Activated B cell treated with CpG ODN at 0.5 μM for 24 hours (primary cell): ENCODE results near the gene REG4. TPM values are rescaled to one million over a fixed set of nuclear protein-coding genes. Genes with fewer than 3 reads are reported as not detected.

Source experiments
- ATAC-seq: fragments of 200-7000 bp; cut with Tn5 transposase; one replicate; pipeline ENCODE4 v1.10.0; 2021; ENCODE audit warnings: low read depth, mild to moderate bottlenecking, moderate library complexity
- CTCF ChIA-PET: fragments of 350-600 bp; sonication (Branson Sonifier 250); formaldehyde crosslinking; loops from one replicate; lab custom pipeline; 2021; ENCODE audit warnings: antibody characterized with exemption; lab: Charles Lee
- POLR2A ChIA-PET: fragments of 350-600 bp; sonication (Branson Sonifier 250); formaldehyde crosslinking; loops from one replicate; lab custom pipeline; 2021; ENCODE audit warnings: antibody characterized with exemption; lab: Charles Lee
- DNase-seq: peaks from one replicate; pipeline ENCODE4 v3.0.0; 2022
- H3K27ac Mint-ChIP-seq: one replicate; pipeline ENCODE4 v1.8.0; 2020; ENCODE audit warnings: mixed read lengths
- H3K27me3 Mint-ChIP-seq: one replicate; pipeline ENCODE4 v1.8.0; 2021; ENCODE audit warnings: mixed read lengths
- H3K36me3 Mint-ChIP-seq: one replicate; pipeline ENCODE4 v1.8.0; 2021; ENCODE audit warnings: low read depth, mixed read lengths
- H3K4me1 Mint-ChIP-seq: one replicate; pipeline ENCODE4 v1.8.0; 2021; ENCODE audit warnings: mixed read lengths
- H3K4me3 Mint-ChIP-seq: one replicate; pipeline ENCODE4 v1.8.0; 2020; ENCODE audit warnings: mild to moderate bottlenecking, mixed read lengths
- H3K9me3 Mint-ChIP-seq: one replicate; pipeline ENCODE4 v1.8.0; 2020; ENCODE audit warnings: mixed read lengths
- intact Hi-C: fragments of 100-400 bp; cut with micrococcal nuclease; formaldehyde crosslinking; loops from one replicate; pipeline ENCODE4 v1.15.1; 2024
- total RNA-seq: library from RNA; stranded (reverse); gene quantifications from 2 replicates; pipeline ENCODE4 v1.2.3, GENCODE V29; 2022
- TF ChIP-seq, protein P1 (sequence below): fragments of 200-600 bp; IDR thresholded peaks from one replicate; pipeline ENCODE4 v1.8.0; 2022; ENCODE audit warnings: antibody characterized with exemption, mild to moderate bottlenecking

REG4 gene
- total RNA-seq, 1 donor from 2014 or later = not detected

DNA sequence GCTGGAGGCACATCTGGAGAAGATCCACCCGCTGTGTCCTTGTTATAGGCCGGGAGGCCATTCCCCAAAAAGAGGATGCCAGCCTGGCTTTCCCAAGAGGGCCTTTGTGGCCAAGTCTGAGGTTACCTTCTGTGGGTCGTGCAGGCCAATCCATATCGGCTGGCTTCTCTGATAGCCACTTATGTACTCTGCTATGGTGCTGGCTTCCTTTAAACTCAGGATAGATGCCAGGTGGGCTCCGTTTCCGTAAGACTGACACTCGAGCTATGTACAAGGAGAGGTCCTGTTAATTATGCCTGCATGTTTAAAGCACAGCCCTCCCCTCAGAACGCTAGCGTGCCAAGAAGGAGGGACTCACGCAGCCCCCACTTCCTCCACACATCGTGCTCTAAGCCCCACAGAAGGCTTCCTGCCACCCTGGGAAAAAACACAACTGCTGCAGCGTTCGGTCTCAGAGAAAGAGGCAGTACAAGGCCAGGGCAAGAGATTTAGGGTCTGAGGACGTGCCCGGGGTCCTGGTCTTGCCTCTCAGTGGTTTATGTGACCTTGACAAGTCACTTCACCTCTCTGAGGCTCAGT lies 11.6 kb downstream of the REG4 start:
- Mint-ChIP-seq H3K4me3 (no peak overlapping the region), H3K9me3 (no peaks in the 10 kb centered on the region), H3K4me1 (no peaks in the 10 kb centered on the region), H3K27ac (no peak overlapping the region), H3K27me3 (peaks cover 3% of the 10 kb centered on the region), H3K36me3 (no peaks in the 10 kb centered on the region)
- TF ChIP-seq, protein P1, sequence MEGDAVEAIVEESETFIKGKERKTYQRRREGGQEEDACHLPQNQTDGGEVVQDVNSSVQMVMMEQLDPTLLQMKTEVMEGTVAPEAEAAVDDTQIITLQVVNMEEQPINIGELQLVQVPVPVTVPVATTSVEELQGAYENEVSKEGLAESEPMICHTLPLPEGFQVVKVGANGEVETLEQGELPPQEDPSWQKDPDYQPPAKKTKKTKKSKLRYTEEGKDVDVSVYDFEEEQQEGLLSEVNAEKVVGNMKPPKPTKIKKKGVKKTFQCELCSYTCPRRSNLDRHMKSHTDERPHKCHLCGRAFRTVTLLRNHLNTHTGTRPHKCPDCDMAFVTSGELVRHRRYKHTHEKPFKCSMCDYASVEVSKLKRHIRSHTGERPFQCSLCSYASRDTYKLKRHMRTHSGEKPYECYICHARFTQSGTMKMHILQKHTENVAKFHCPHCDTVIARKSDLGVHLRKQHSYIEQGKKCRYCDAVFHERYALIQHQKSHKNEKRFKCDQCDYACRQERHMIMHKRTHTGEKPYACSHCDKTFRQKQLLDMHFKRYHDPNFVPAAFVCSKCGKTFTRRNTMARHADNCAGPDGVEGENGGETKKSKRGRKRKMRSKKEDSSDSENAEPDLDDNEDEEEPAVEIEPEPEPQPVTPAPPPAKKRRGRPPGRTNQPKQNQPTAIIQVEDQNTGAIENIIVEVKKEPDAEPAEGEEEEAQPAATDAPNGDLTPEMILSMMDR = no peak
- ChIA-PET POLR2A (no interaction called here), CTCF (no interaction called here)
- DNase-seq (no peak), ATAC-seq (no peak)
- intact Hi-C loops = no loop called here

DNA sequence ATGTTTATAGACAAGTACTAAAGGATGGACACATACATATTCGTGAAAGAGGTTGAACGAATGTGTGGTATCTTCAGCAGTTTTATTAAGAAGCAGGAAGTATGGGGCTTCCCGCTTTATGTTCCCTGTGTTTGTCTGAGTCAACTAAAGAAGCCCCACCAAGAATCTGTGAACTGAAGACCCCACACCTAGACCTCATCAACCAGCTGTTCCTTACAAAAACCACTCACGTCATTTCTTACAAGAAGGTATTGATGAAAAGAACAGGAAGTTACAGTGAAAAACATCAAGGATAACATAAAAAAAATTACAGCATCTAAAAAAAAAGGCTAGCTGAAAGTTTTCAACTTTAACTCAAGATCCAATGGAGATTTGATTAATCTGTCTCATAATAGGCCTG lies 12.3 kb downstream of the REG4 start:
- ATAC-seq (no peak), DNase-seq (no peak)
- intact Hi-C loops = no loop called here
- Mint-ChIP-seq H3K36me3 (no peaks in the 10 kb centered on the region), H3K4me3 (no peak overlapping the region), H3K27ac (no peak overlapping the region), H3K9me3 (no peaks in the 10 kb centered on the region), H3K27me3 (peaks cover 2% of the 10 kb centered on the region), H3K4me1 (no peaks in the 10 kb centered on the region)
- ChIA-PET CTCF (no interaction called here), POLR2A (no interaction called here)
- TF ChIP-seq, protein P1 = no peak

DNA sequence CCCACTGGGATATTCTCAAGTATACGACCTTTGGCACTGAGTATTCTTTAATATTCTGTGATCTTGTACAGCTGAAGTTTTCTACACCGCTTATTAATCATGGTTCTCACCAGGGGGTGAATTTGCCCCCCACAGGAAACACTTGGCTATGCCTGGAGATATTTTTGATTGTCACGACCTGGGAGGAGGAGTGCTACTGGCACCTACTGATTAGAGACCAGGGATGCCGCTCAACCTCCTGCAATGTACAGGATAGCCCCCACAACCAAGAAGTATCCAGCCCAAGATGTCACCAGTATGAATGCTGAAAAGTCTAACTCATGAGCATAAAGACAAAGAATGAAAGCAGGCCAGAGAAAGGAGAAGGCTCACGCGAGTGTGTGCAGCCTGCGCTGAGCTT lies 13.7 kb downstream of the REG4 start:
- Mint-ChIP-seq H3K36me3 (no peaks in the 10 kb centered on the region), H3K4me3 (no peak overlapping the region), H3K9me3 (no peaks in the 10 kb centered on the region), H3K27ac (no peak overlapping the region), H3K27me3 (no peaks in the 10 kb centered on the region), H3K4me1 (no peaks in the 10 kb centered on the region)
- ATAC-seq (no peak), DNase-seq (no peak)
- POLR2A ChIA-PET = no interaction called here
- TF ChIP-seq, protein P1 = no peak
- intact Hi-C loops = no loop called here
- CTCF ChIA-PET = no interaction called here

DNA sequence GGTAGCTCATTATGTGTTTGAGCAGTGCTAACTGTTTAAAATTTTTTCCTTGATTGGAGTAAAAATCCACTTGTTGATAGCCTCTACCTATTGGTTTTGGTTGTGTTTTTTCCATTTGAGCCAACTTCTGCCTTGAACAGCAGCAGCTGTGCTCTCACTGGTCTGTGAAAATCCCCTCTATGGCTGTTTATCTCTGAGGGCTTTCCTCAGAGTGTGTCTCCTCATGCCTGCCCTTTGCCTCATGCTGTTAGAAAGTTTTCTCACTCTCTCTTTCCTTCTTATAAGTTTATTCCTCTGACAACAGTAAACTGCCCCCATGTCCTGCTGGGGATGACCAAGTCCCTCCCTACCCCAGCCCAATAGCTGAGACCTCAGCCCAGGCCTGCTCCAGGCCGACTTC lies 14.1 kb downstream of the REG4 start:
- no peak for DNase-seq
- CTCF ChIA-PET = no interaction called here
- Mint-ChIP-seq H3K4me1 (no peaks in the 10 kb centered on the region), H3K36me3 (no peaks in the 10 kb centered on the region), H3K27me3 (peaks cover under 1% of the 10 kb centered on the region), H3K4me3 (no peak overlapping the region), H3K9me3 (no peaks in the 10 kb centered on the region), H3K27ac (no peak overlapping the region)
- POLR2A ChIA-PET = no interaction called here
- intact Hi-C loops = no loop called here
- no peak for ATAC-seq
- TF ChIP-seq, protein P1 = no peak

DNA sequence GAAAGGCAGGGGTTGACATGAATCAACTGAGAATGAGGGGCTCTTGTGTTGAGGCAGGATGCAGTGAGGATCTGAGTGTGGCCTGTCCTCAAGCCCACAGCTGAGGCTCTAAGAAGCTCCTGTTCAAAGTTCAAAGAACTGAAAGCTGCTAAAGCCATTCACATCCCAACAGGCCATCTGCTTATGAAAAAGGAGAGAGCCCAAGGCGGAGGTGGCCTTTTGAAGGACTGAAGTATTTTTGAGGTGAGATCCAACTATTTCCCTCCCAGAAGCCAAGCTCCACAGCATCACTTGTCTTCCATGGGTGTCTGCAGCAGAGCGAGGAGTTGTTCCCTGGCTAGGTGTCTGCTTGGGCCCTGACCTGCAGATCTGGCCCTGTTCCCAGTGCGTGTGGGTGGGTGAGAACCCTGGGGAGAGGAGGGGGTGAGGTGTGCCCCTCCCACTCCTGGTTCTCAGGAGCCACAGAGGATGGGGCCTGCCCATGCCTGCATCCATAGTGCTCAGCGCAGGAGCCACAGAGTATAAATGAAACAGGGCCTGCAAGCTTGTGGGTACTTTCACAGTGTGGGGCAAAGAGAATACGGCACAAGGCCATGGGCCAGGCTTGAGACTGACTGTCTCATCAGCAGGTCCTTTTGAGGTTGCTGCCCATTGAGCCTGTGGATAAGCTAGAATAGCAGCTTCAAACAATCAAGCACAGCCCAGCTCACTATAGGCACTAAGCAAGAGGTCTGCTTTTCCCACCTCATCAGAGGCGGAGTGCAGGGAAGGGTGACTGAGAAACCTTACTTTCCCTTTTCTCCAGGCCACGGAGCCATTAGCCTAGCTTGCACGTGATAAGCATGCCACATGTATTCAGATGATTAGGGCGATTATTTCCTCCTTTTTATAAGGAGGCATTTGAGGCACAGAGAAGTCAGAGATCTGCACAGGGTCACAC lies 15.7 kb downstream of the REG4 start:
- no peak for ATAC-seq
- Mint-ChIP-seq H3K4me3 (no peak overlapping the region), H3K27ac (no peak overlapping the region), H3K27me3 (peaks cover 10% of the 10 kb centered on the region), H3K9me3 (no peaks in the 10 kb centered on the region), H3K4me1 (no peaks in the 10 kb centered on the region), H3K36me3 (no peaks in the 10 kb centered on the region)
- intact Hi-C loops = no loop called here
- ChIA-PET CTCF (interaction anchor here (1.8 kb wide), 1 partner anchor 13 kb away, joined by 9 read pairs; no protein-coding TSS in a partner anchor), POLR2A (no interaction called here)
- DNase-seq = no peak
- TF ChIP-seq, protein P1 = no peak
